Stomach (tissue), 9 donors: ENCODE measurements around the gene SPINT3. TPM values are rescaled to one million over a fixed set of nuclear protein-coding genes. Genes with fewer than 3 reads are reported as not detected.

Source experiments
- DNase-seq, 2 donors: peaks; one replicate each; pipeline versions ENCODE4 v3.0.0 to v3.0.0-alpha.2; 2013 to 2019
- H3K27ac ChIP-seq, 5 donors: fragments of 200-600 bp in 4 of 5; sonication (generic) in 4 of 5; one replicate each; pipeline ENCODE4 v1.5.1; 2013 to 2019; ENCODE audit warnings: mild to moderate bottlenecking in 1 of 5, moderate library complexity in 1 of 5
- H3K27me3 ChIP-seq, 3 donors: fragments of 200-600 bp; sonication (generic); one replicate each; pipeline ENCODE4 v1.5.1; 2017 to 2019; ENCODE audit warnings: mixed run types in 1 of 3
- H3K36me3 ChIP-seq, 4 donors: fragments of 200-600 bp; sonication (generic); 1 replicate in 3 of 4; 2 replicates in 1 of 4; pipeline ENCODE4 v1.5.1; 2016 to 2019
- H3K4me1 ChIP-seq, 4 donors: fragments of 200-600 bp; sonication (generic); one replicate each; pipeline ENCODE4 v1.5.1; 2016 to 2019
- H3K4me3 ChIP-seq, 4 donors: fragments of 200-600 bp; sonication (generic) in 3 of 4; one replicate each; pipeline ENCODE4 v1.5.1; 2016 to 2019; ENCODE audit warnings: mild to moderate bottlenecking in 1 of 4
- H3K9me3 ChIP-seq, 4 donors: fragments of 200-600 bp; sonication (generic); one replicate each; pipeline ENCODE4 v1.5.1; 2016 to 2019
- EP300 ChIP-seq: sonication (generic); formaldehyde crosslinking; IDR thresholded peaks from one replicate; pipeline ENCODE4 v1.6.1; 2017; ENCODE audit warnings: antibody characterized with exemption
- POLR2A ChIP-seq, 4 donors: fragments of 450-650 bp; IDR thresholded peaks; one replicate each; pipeline ENCODE4 v1.6.1; 2016; ENCODE audit warnings: antibody characterized with exemption in 4 of 4, control low read depth in 2 of 4, mild to moderate bottlenecking in 1 of 4, moderate library complexity in 1 of 4
- POLR2AphosphoS5 ChIP-seq, 3 donors: sonication (generic); formaldehyde crosslinking; IDR thresholded peaks; one replicate each; pipeline ENCODE4 v1.6.1; 2016; ENCODE audit warnings: antibody characterized with exemption in 3 of 3
- WGBS, 5 donors: extraction: QIAGEN DNeasy Blood & Tissue Kit in 3 of 5; methylation state at CpG; one replicate each; pipeline versions ENCODE4 v1.1.5 to v1.1.7; 2013 to 2018; 5-methylcytosine and 5-hydroxymethylcytosine counted together
- intact Hi-C: fragments of 100-400 bp; cut with DNase I; formaldehyde crosslinking; loops from one replicate; pipeline ENCODE4 v1.15.1; 2023; ENCODE audit warnings: low total_unique reads
- polyA plus RNA-seq, 3 donors: library from polyadenylated mRNA; stranded (reverse); fragments of 200-250 nt; gene quantifications; one replicate each; pipeline ENCODE4 v1.2.3, GENCODE V29; 2013
- total RNA-seq, 5 donors: library from RNA; depleted of rRNA; stranded (reverse); fragments of >200 nt; gene quantifications; one replicate each; pipeline versions ENCODE4 v1.1.0 to v1.2.3, GENCODE V29; 2014 to 2016
- TF ChIP-seq, protein P1 (sequence below), 7 experiments: fragments of 450-650 bp in 4 of 7; fragments of 200-600 bp in 3 of 7; sonication (generic) in 3 of 7; IDR thresholded peaks; one replicate each; pipeline ENCODE4 v1.5.1; 2016 to 2019; ENCODE audit warnings: antibody characterized with exemption in 7 of 7, control low read depth in 2 of 7, mild to moderate bottlenecking in 1 of 7
- donor health status: healthy with polysubstance abuse.
- donor health status: Bipolar disorder and iron deficiency.
- donor health status: healthy.

Gene SPINT3
- total and polyA plus RNA-seq, 8 donors, result not detected

- H3K4me3 ChIP-seq, result no peak overlapping the region
- intact Hi-C loops, result no loop called here
- H3K27me3 ChIP-seq, result peaks cover 0 to 12% (median 0%) of the 10 kb centered on the region in 3 donors
- H3K4me1 ChIP-seq, result no peaks in the 10 kb centered on the region
- no peak overlapping the region for H3K27ac ChIP-seq
- no peak for TF ChIP-seq POLR2AphosphoS5 (IDR thresholded peaks at IDR 0.05)
- TF ChIP-seq POLR2A (IDR thresholded peaks at IDR 0.05), result no peak
- TF ChIP-seq, protein P1, sequence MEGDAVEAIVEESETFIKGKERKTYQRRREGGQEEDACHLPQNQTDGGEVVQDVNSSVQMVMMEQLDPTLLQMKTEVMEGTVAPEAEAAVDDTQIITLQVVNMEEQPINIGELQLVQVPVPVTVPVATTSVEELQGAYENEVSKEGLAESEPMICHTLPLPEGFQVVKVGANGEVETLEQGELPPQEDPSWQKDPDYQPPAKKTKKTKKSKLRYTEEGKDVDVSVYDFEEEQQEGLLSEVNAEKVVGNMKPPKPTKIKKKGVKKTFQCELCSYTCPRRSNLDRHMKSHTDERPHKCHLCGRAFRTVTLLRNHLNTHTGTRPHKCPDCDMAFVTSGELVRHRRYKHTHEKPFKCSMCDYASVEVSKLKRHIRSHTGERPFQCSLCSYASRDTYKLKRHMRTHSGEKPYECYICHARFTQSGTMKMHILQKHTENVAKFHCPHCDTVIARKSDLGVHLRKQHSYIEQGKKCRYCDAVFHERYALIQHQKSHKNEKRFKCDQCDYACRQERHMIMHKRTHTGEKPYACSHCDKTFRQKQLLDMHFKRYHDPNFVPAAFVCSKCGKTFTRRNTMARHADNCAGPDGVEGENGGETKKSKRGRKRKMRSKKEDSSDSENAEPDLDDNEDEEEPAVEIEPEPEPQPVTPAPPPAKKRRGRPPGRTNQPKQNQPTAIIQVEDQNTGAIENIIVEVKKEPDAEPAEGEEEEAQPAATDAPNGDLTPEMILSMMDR (IDR thresholded peaks at IDR 0.05), result no peak
- no peak for TF ChIP-seq EP300
- no peak for DNase-seq
- H3K9me3 ChIP-seq, result no peaks in the 10 kb centered on the region
- H3K36me3 ChIP-seq, result no peaks in the 10 kb centered on the region
Measured at GRCh38 chr20:45550765-45551164, 35.3 kb upstream of the SPINT3 start.

DNA sequence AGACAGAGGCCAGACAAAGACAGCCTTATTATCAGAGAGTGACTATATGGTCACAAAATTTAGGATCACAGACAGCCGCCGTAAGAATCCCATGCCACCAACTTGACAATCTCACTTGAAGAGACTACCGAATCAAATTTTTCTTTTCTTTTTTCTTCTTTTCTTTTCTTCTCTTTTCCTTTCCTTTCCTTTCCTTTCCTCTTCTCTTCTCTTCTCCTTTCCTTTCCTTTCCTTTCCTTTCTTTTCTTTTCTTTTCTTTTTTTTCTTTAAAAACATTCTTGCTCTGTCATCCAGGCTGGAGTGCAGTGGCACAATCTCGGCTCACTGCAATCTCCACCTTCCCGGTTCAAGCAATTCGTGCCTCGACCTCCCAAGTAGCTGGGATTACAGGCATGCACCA, 33.0 kb upstream of the SPINT3 start:
- H3K9me3 ChIP-seq, result no peaks in the 10 kb centered on the region

DNA sequence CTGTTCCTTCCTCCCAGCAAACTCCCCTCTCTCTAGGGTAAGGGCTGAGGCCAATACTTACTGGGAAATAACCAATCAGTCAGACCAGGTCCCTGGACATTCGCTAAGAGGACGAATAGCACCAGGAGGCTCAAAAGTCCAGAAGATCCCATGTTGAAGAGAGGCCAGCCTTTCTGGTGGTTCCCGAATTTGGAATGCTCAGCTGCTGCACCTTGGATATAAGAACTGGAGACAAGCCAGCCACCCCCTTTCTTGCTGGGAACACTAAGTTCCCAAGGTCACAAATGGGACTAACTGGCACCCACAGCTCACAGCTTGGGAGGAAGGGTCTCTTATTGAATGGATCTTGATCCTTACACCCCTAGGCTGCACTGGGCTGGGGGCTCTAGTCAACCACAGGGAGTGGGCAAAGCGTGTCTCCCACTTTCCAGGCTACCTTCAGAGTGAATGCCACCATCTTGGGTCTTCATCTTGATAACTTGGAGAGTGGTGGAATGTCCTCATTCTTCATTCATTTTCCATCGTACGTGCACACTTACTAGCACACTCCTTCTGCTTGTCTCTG, 31.9 kb upstream of the SPINT3 start, which contains the start of gene EPPIN:
TSS of gene EPPIN (minus strand) at position 196 of the 565 bp plus-strand sequence. CDS start at position 152, 44 bp downstream.
- intact Hi-C loops, result no loop called here
- 71 to 82% (median 78%) methylated on average over 6 of the region's 6 CpGs for WGBS, 5 donors
- Histone ChIP-seq H3K4me3 (no peak within 1 kb of the TSS), H3K36me3 (no peaks in the 10 kb centered on the region), H3K9me3 (no peaks in the 10 kb centered on the region), H3K27ac (no peak within 1 kb of the TSS), H3K27me3 (peaks cover 0 to 19% (median 0%) of the 10 kb centered on the region in 3 donors), H3K4me1 (no peaks in the 10 kb centered on the region)
- no peak for DNase-seq
- TF ChIP-seq POLR2A (IDR thresholded peaks at IDR 0.05) (no peak), POLR2AphosphoS5 (IDR thresholded peaks at IDR 0.05) (no peak), EP300 (no peak)
- TF ChIP-seq, protein P1 (IDR thresholded peaks at IDR 0.05), result no peak

More for the DNA sequence above, 33.0 kb upstream of the SPINT3 start:
- Histone ChIP-seq H3K4me1 (no peaks in the 10 kb centered on the region), H3K4me3 (no peak overlapping the region), H3K36me3 (no peaks in the 10 kb centered on the region), H3K27me3 (peaks cover 0 to 12% (median 0%) of the 10 kb centered on the region in 3 donors), H3K27ac (no peak overlapping the region)
- 81 to 87% (median 87%) methylated on average over 7 of the region's 7 CpGs for WGBS, 5 donors
- TF ChIP-seq POLR2AphosphoS5 (IDR thresholded peaks at IDR 0.05) (no peak), POLR2A (IDR thresholded peaks at IDR 0.05) (no peak), EP300 (no peak)
- TF ChIP-seq, protein P1 (IDR thresholded peaks at IDR 0.05), result no peak
- intact Hi-C loops, result no loop called here
- no peak for DNase-seq

DNA sequence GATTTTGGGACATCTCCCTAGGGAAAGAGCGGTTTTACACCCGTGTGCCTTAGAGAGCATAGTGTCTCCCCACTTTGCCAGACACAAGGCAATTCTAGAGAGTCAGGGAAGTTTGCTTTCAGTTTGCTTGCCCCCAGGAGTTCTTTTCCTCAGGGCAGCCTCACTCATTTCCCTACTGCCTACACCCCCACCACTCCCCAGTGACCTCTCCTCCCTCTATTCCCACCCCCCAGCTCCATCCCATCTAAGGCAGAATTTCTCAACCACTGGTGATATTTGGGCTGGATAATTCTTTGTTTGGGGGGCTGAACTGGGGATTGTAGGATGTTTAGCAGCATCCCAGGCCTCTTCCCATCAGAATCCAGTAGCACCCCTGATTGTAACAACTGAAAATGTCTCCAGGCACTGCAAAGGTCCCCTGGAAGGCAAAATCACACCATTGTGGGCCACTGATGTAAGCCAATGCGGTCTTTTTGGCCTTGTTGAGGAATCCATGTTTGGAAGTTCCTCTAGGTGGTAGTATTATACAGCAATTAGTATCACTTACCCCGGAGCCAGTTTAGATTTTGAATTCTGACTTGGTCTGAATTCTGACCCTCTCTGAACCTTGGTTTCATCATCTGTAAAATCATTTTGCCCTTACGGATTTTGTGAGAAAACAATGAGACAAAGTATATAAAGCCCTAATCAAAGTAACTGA, 30.5 kb upstream of the SPINT3 start:
- no peak overlapping the region for H3K27ac ChIP-seq
- no peak overlapping the region for H3K4me3 ChIP-seq
- intact Hi-C loops, result no loop called here
- whole genome bisulfite sequencing, 5 donors, result 11 to 21% (median 17%) methylated on average over 5 of the region's 5 CpGs
- no peaks in the 10 kb centered on the region for H3K4me1 ChIP-seq
- no peaks in the 10 kb centered on the region for H3K36me3 ChIP-seq
- H3K9me3 ChIP-seq, result no peaks in the 10 kb centered on the region
- DNase-seq, result peak in 1 of 2 donors; percentile 52
- peaks cover 0 to 19% (median 0%) of the 10 kb centered on the region in 3 donors for H3K27me3 ChIP-seq
- TF ChIP-seq POLR2AphosphoS5 (IDR thresholded peaks at IDR 0.05), result no peak
- TF ChIP-seq, protein P1 (IDR thresholded peaks at IDR 0.05), result peak in 3 of 7 experiments; percentile 6 to 33 (median 14)
